ENCODE measurements around the gene COL28A1.

Gene COL28A1

DNA sequence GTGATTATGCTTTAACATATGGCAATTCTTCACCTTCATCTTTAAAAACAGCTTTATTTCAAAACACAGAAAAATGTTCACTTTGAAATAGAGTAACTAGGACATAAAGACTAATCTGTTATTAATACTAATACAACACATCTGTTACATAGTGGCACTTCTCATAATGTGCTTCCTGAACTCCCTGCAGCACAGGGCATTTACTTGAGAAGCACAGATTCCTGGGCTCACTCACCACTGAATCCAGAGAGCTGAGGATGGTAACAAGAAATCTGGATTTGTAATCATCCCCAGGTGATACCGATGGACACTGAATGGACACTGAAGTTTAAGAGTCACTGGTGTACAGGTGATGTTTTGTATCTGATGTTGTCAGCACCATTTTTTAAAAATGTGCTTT is 96.1 kb downstream of the COL28A1 start:
- Histone ChIP-seq H3K4me1 (no peaks in the 10 kb centered on the region), H3K79me2 (no peaks in the 10 kb centered on the region), H3K9ac (no peak overlapping the region), H3K4me3 (ENCODE audit: low read depth, low read length) (no peak overlapping the region), H3K27me3 (ENCODE audit: control insufficient read depth, insufficient read depth, low read length) (no peaks in the 10 kb centered on the region), H2AFZ (no peak overlapping the region), H3K36me3 (ENCODE audit: control insufficient read depth, insufficient read depth, low read length) (no peaks in the 10 kb centered on the region), H3K27ac (no peak overlapping the region), H3K4me2 (ENCODE audit: low read length) (no peak overlapping the region), H3K9me3 (ENCODE audit: control insufficient read depth, low read length) (no peaks in the 10 kb centered on the region)
- TF ChIP-seq, protein P1, sequence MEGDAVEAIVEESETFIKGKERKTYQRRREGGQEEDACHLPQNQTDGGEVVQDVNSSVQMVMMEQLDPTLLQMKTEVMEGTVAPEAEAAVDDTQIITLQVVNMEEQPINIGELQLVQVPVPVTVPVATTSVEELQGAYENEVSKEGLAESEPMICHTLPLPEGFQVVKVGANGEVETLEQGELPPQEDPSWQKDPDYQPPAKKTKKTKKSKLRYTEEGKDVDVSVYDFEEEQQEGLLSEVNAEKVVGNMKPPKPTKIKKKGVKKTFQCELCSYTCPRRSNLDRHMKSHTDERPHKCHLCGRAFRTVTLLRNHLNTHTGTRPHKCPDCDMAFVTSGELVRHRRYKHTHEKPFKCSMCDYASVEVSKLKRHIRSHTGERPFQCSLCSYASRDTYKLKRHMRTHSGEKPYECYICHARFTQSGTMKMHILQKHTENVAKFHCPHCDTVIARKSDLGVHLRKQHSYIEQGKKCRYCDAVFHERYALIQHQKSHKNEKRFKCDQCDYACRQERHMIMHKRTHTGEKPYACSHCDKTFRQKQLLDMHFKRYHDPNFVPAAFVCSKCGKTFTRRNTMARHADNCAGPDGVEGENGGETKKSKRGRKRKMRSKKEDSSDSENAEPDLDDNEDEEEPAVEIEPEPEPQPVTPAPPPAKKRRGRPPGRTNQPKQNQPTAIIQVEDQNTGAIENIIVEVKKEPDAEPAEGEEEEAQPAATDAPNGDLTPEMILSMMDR (IDR thresholded peaks at IDR 0.05), result no peak

DNA sequence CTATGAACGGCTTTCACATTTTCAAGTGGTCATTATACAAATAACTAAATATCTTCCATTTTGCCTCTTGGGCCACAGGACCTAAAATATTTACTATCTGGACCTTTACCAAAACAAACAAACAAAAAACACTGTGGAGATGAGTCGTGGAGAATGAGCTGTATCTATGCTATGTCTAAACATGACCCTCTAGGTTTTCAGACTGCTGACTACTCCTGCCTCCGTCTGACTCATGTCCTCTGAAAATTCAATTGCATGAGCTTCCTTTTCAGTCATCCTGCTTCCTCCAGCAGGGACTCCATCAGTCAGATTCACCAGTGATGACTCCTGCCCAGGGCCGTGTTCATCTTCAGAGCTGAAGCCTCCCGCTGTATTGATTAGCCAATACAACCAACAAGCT is 96.8 kb downstream of the COL28A1 start:
- H3K27ac ChIP-seq, result no peak overlapping the region
- TF ChIP-seq, protein P1 (IDR thresholded peaks at IDR 0.05), result no peak
- H3K9ac ChIP-seq, result no peak overlapping the region
- H3K4me3 ChIP-seq (ENCODE audit: low read depth, low read length), result no peak overlapping the region
- H3K27me3 ChIP-seq (ENCODE audit: control insufficient read depth, insufficient read depth, low read length), result no peaks in the 10 kb centered on the region
- H2AFZ ChIP-seq, result no peak overlapping the region
- no peaks in the 10 kb centered on the region for H3K79me2 ChIP-seq
- no peaks in the 10 kb centered on the region for H3K4me1 ChIP-seq
- H3K4me2 ChIP-seq (ENCODE audit: low read length), result no peak overlapping the region
- H3K9me3 ChIP-seq (ENCODE audit: control insufficient read depth, low read length), result no peaks in the 10 kb centered on the region
- H3K36me3 ChIP-seq (ENCODE audit: control insufficient read depth, insufficient read depth, low read length), result no peaks in the 10 kb centered on the region

DNA sequence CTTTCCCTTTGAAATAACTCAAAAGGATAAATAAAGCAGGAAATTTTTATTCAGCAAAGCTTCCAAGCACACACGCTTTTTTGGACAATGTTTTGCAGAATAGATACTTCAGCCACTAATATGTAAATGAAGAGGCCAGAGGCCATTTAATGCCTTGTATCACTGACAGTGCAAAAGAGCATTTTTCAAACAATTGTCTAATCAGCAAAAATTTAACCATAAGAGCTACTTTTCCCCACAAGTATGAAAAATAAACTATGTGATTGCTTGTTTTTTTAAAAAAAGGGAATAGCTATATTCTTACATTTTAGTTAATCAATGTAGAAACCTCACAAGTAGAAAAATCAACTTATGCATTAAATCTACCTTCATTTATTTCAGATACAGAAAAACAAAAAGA is 99.7 kb downstream of the COL28A1 start:
- Histone ChIP-seq H3K9me3 (ENCODE audit: control insufficient read depth, low read length) (no peaks in the 10 kb centered on the region), H3K4me3 (ENCODE audit: low read depth, low read length) (no peak overlapping the region), H2AFZ (no peak overlapping the region), H3K36me3 (ENCODE audit: control insufficient read depth, insufficient read depth, low read length) (no peaks in the 10 kb centered on the region), H3K4me1 (no peaks in the 10 kb centered on the region), H3K79me2 (no peaks in the 10 kb centered on the region), H3K4me2 (ENCODE audit: low read length) (no peak overlapping the region), H3K27me3 (ENCODE audit: control insufficient read depth, insufficient read depth, low read length) (no peaks in the 10 kb centered on the region), H3K9ac (no peak overlapping the region), H3K27ac (no peak overlapping the region)
- TF ChIP-seq, protein P1 (IDR thresholded peaks at IDR 0.05), result no peak

DNA sequence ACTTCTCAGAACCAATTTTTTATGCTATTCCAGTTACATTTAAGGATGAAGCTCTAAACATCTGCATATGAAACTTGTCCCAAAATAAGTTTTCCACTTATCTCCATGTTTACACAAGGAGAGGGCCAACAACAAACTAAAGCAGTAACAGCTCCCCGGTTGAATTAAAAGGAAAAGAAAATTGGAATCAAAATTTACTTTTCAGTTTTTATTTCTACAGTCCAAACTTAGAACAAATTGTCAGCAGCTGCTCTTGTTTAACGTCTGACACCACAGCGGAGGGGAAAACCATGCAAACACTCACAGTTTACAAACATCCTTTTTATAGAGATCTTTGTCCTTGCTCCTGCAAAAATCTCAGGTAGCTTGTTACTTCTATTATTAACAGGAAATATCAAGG is 101.3 kb downstream of the COL28A1 start:
- TF ChIP-seq, protein P1 (IDR thresholded peaks at IDR 0.05), result no peak
- Histone ChIP-seq H3K4me1 (no peaks in the 10 kb centered on the region), H3K27ac (no peak overlapping the region), H3K79me2 (no peaks in the 10 kb centered on the region), H3K27me3 (ENCODE audit: control insufficient read depth, insufficient read depth, low read length) (no peaks in the 10 kb centered on the region), H3K36me3 (ENCODE audit: control insufficient read depth, insufficient read depth, low read length) (no peaks in the 10 kb centered on the region), H3K4me2 (ENCODE audit: low read length) (no peak overlapping the region), H3K9me3 (ENCODE audit: control insufficient read depth, low read length) (no peaks in the 10 kb centered on the region), H3K4me3 (ENCODE audit: low read depth, low read length) (no peak overlapping the region), H3K9ac (no peak overlapping the region), H2AFZ (peak overlapping the region; percentile 3)

DNA sequence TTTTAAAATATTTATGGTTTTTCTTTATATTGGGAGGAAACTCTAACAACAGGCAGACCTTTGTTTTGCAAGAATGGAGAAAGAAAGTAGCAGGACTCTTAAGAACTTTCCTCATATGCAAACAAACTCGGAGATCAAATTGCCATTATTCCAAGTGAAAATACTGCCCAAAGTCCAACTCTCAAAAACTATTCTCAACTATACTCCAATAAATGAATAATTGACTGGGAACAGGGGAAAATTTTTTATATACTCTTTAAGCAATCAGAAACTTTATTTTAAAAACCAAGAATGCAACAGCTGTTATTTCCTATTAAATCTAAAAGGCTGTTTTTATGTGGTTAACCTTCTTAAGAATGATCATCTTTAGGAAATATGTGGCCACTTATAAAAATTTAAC is 101.9 kb downstream of the COL28A1 start:
- Histone ChIP-seq H3K27me3 (ENCODE audit: control insufficient read depth, insufficient read depth, low read length) (no peaks in the 10 kb centered on the region), H3K79me2 (no peaks in the 10 kb centered on the region), H3K4me2 (ENCODE audit: low read length) (no peak overlapping the region), H3K36me3 (ENCODE audit: control insufficient read depth, insufficient read depth, low read length) (no peaks in the 10 kb centered on the region), H3K4me3 (ENCODE audit: low read depth, low read length) (no peak overlapping the region), H3K9me3 (ENCODE audit: control insufficient read depth, low read length) (no peaks in the 10 kb centered on the region), H2AFZ (no peak overlapping the region), H3K4me1 (no peaks in the 10 kb centered on the region), H3K27ac (no peak overlapping the region), H3K9ac (no peak overlapping the region)
- TF ChIP-seq, protein P1 (IDR thresholded peaks at IDR 0.05), result no peak
